Trophoblast cell (in vitro differentiated cells and primary cell): ENCODE measurements around the gene FABP3.

Experiments used
- DNase-seq, 2 donors: peaks; one replicate each; pipeline ENCODE4 v3.0.0-alpha.2; 2016
- H2AFZ ChIP-seq: 2 replicates; pipeline ENCODE4 v1.6.1; 2013; ENCODE audit warnings: low read length, moderate library complexity, mild to moderate bottlenecking; ENCODE audit not compliant: insufficient read depth, poor library complexity
- H2AK5ac ChIP-seq: 2 replicates; pipeline ENCODE4 v1.6.1; 2013; ENCODE audit warnings: mild to moderate bottlenecking, low read length
- H2BK120ac ChIP-seq: 2 replicates; pipeline ENCODE4 v1.6.1; 2013; ENCODE audit warnings: low read length, mild to moderate bottlenecking, moderate library complexity; ENCODE audit not compliant: insufficient read depth, poor library complexity
- H2BK12ac ChIP-seq: 2 replicates; pipeline ENCODE4 v1.6.1; 2013; ENCODE audit warnings: mild to moderate bottlenecking, low read length, moderate library complexity
- H2BK5ac ChIP-seq: 2 replicates; pipeline ENCODE4 v1.6.1; 2013; ENCODE audit warnings: low read length, low read depth, moderate library complexity, mild to moderate bottlenecking; ENCODE audit not compliant: poor library complexity
- H3K14ac ChIP-seq: 2 replicates; pipeline ENCODE4 v1.6.1; 2013; ENCODE audit warnings: mild to moderate bottlenecking, low read length
- H3K18ac ChIP-seq: 2 replicates; pipeline ENCODE4 v1.6.1; 2013; ENCODE audit warnings: mild to moderate bottlenecking, low read length
- H3K23ac ChIP-seq: 2 replicates; pipeline ENCODE4 v1.6.1; 2013; ENCODE audit warnings: low read length
- H3K27ac ChIP-seq: 2 replicates; pipeline ENCODE4 v1.5.1; 2013; ENCODE audit warnings: low read depth, mild to moderate bottlenecking, inconsistent platforms, low read length, moderate library complexity
- H3K27me3 ChIP-seq: 2 replicates; pipeline ENCODE4 v1.6.1; 2013; ENCODE audit warnings: inconsistent platforms, mild to moderate bottlenecking, low read length, moderate library complexity; ENCODE audit not compliant: insufficient read depth
- H3K36me3 ChIP-seq, 2 experiments: 1 replicate in 1 of 2; 2 replicates in 1 of 2; pipeline ENCODE4 v1.6.1; 2013; ENCODE audit warnings: low read length in 2 of 2, mild to moderate bottlenecking in 2 of 2, moderate library complexity in 1 of 2; ENCODE audit not compliant: insufficient read depth in 2 of 2, control insufficient read depth in 1 of 2
- H3K4ac ChIP-seq: 2 replicates; pipeline ENCODE4 v1.6.1; 2013; ENCODE audit warnings: low read depth, mild to moderate bottlenecking, low read length, moderate library complexity
- H3K4me1 ChIP-seq, 2 experiments: 1 replicate in 1 of 2; 2 replicates in 1 of 2; pipeline ENCODE4 v1.6.1; 2013; ENCODE audit warnings: low read length in 2 of 2, mild to moderate bottlenecking in 2 of 2, moderate library complexity in 1 of 2; ENCODE audit not compliant: insufficient read depth in 2 of 2, control insufficient read depth in 1 of 2
- H3K4me2 ChIP-seq: 2 replicates; pipeline ENCODE4 v1.6.1; 2013; ENCODE audit warnings: inconsistent platforms, mild to moderate bottlenecking, low read length, moderate library complexity
- H3K4me3 ChIP-seq: 2 replicates; pipeline ENCODE4 v1.5.1; 2013; ENCODE audit warnings: mild to moderate bottlenecking, low read depth, low read length, inconsistent platforms
- H3K79me1 ChIP-seq: one replicate; pipeline ENCODE4 v1.6.1; 2013; ENCODE audit warnings: low read length
- H3K79me2 ChIP-seq: 2 replicates; pipeline ENCODE4 v1.6.1; 2013; ENCODE audit warnings: low read length, mild to moderate bottlenecking; ENCODE audit not compliant: control insufficient read depth, insufficient read depth, poor library complexity
- H3K9ac ChIP-seq: 2 replicates; pipeline ENCODE4 v1.6.1; 2013; ENCODE audit warnings: mild to moderate bottlenecking, low read length
- H3K9me3 ChIP-seq: 2 replicates; pipeline ENCODE4 v1.6.1; 2013; ENCODE audit warnings: low read depth, mild to moderate bottlenecking, control low read depth, inconsistent platforms, low read length; ENCODE audit not compliant: insufficient read depth
- H4K12ac ChIP-seq: 2 replicates; pipeline ENCODE4 v1.6.1; 2013; ENCODE audit warnings: low read depth, mild to moderate bottlenecking, low read length, moderate library complexity
- H4K8ac ChIP-seq: 2 replicates; pipeline ENCODE4 v1.6.1; 2013; ENCODE audit warnings: low read depth, mild to moderate bottlenecking, low read length, moderate library complexity
- H4K91ac ChIP-seq: one replicate; pipeline ENCODE4 v1.6.1; 2013; ENCODE audit warnings: low read depth, mild to moderate bottlenecking, low read length, moderate library complexity
- WGBS: extraction: QIAGEN DNeasy Blood & Tissue Kit; methylation state at CpG from one replicate; pipeline ENCODE4 v1.1.7; 2013; ENCODE audit warnings: missing lambda C conversion rate; ENCODE audit not compliant: insufficient read length, insufficient coverage; ENCODE audit errors: extremely low coverage; 5-methylcytosine and 5-hydroxymethylcytosine counted together

FABP3 gene

GRCh38 chr1:31373897-31374486 lies 1.1 kb upstream of the FABP3 start:
- H2BK5ac ChIP-seq = no peak overlapping the region
- no CpG with 5 or more reads among the region's 11 CpGs for WGBS

GRCh38 chr1:31372751-31373055 lies 173 bp downstream of the FABP3 start:
- Histone ChIP-seq H2BK120ac (no peak overlapping the region), H3K36me3 (peaks cover 0 to 2% of the 10 kb centered on the region in 2 experiments), H3K27ac (no peak overlapping the region), H3K4ac (no peak overlapping the region), H3K14ac (no peak overlapping the region), H3K4me2 (peak overlapping the region; percentile 77), H2AK5ac (no peak overlapping the region), H3K79me2 (no peaks in the 10 kb centered on the region), H3K27me3 (no peaks in the 10 kb centered on the region), H3K9me3 (no peaks in the 10 kb centered on the region), H3K23ac (no peak overlapping the region), H3K4me3 (peak overlapping the region; percentile 54), H3K79me1 (peaks cover 3% of the 10 kb centered on the region), H3K18ac (no peak overlapping the region), H3K9ac (no peak overlapping the region), H4K91ac (no peak overlapping the region), H2BK5ac (no peak overlapping the region), H2AFZ (no peak overlapping the region), H2BK12ac (no peak overlapping the region), H4K8ac (no peak overlapping the region), H3K4me1 (peaks cover 9 to 12% of the 10 kb centered on the region in 2 experiments), H4K12ac (no peak overlapping the region)
- no CpG with 5 or more reads among the region's 10 CpGs for WGBS
- peak in 1 of 2 donors; percentile 10 for DNase-seq

More at GRCh38 chr1:31373897-31374486, 1.1 kb upstream of the FABP3 start:
- H4K91ac ChIP-seq = no peak overlapping the region
- H2BK12ac ChIP-seq = no peak overlapping the region
- H2BK120ac ChIP-seq = no peak overlapping the region
- no peak overlapping the region for H3K4ac ChIP-seq
- H3K4me2 ChIP-seq = peak overlapping the region; percentile 77
- no peaks in the 10 kb centered on the region for H3K79me2 ChIP-seq
- H3K23ac ChIP-seq = no peak overlapping the region
- no peaks in the 10 kb centered on the region for H3K27me3 ChIP-seq
- H3K18ac ChIP-seq = no peak overlapping the region
- no peak overlapping the region for H3K4me3 ChIP-seq
- peaks cover 3% of the 10 kb centered on the region for H3K79me1 ChIP-seq
- H2AFZ ChIP-seq = no peak overlapping the region
- no peak for DNase-seq
- H3K4me1 ChIP-seq = peaks cover 9 to 12% of the 10 kb centered on the region in 2 experiments
- H3K14ac ChIP-seq = no peak overlapping the region
- no peak overlapping the region for H2AK5ac ChIP-seq
- no peaks in the 10 kb centered on the region for H3K36me3 ChIP-seq
- no peaks in the 10 kb centered on the region for H3K9me3 ChIP-seq
- peak overlapping the region; percentile 18 for H3K27ac ChIP-seq
- H3K9ac ChIP-seq = no peak overlapping the region
- H4K12ac ChIP-seq = no peak overlapping the region
- H4K8ac ChIP-seq = no peak overlapping the region

DNA sequence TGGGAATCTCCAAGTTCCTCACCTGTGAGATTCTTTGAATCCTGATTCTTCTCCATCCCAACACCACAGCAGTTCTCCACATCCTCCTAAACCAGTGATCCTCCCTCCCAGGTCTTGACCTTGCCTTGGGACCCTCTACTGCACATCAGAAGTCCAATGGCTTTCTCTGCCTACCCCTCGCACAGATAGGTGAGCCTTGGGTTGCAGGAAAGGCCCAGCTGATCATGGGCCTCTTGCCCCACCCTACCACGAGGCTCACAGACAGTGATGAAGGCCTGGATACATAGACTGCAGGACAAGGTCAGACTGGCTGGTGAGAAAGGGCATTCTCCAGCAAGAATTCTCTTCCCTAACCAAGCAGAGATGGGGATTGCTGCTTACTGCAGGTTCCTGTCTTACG lies 825 bp downstream of the FABP3 start:
- peaks cover 3% of the 10 kb centered on the region for H3K79me1 ChIP-seq
- no peak overlapping the region for H3K27ac ChIP-seq
- H3K27me3 ChIP-seq = no peaks in the 10 kb centered on the region
- no peak overlapping the region for H2BK120ac ChIP-seq
- H3K79me2 ChIP-seq = no peaks in the 10 kb centered on the region
- no peaks in the 10 kb centered on the region for H3K9me3 ChIP-seq
- H4K12ac ChIP-seq = no peak overlapping the region
- H3K18ac ChIP-seq = no peak overlapping the region
- no peak overlapping the region for H3K14ac ChIP-seq
- no peak overlapping the region for H2BK12ac ChIP-seq
- no peak overlapping the region for H3K4me3 ChIP-seq
- no peak overlapping the region for H4K91ac ChIP-seq
- no peak overlapping the region for H3K23ac ChIP-seq
- H3K4me2 ChIP-seq = no peak overlapping the region
- no peak overlapping the region for H2BK5ac ChIP-seq
- DNase-seq = no peak
- peaks cover 4 to 7% of the 10 kb centered on the region in 2 experiments for H3K36me3 ChIP-seq
- no peak overlapping the region for H3K9ac ChIP-seq
- peaks cover 9 to 12% of the 10 kb centered on the region in 2 experiments for H3K4me1 ChIP-seq
- no peak overlapping the region for H4K8ac ChIP-seq
- H3K4ac ChIP-seq = no peak overlapping the region
- no peak overlapping the region for H2AK5ac ChIP-seq
- no CpG with 5 or more reads among the region's 3 CpGs for WGBS
- no peak overlapping the region for H2AFZ ChIP-seq

GRCh38 chr1:31371121-31371959 lies 1.5 kb downstream of the FABP3 start:
- Histone ChIP-seq H3K79me1 (peaks cover 3% of the 10 kb centered on the region), H3K4ac (no peak overlapping the region), H3K4me3 (no peak overlapping the region), H2BK120ac (no peak overlapping the region), H3K9ac (no peak overlapping the region), H2AFZ (no peak overlapping the region), H3K9me3 (no peaks in the 10 kb centered on the region), H3K36me3 (peaks cover 6 to 14% of the 10 kb centered on the region in 2 experiments), H3K79me2 (no peaks in the 10 kb centered on the region), H2AK5ac (no peak overlapping the region), H4K8ac (no peak overlapping the region), H3K27me3 (no peaks in the 10 kb centered on the region), H4K91ac (no peak overlapping the region), H2BK5ac (no peak overlapping the region), H3K4me1 (peaks cover 9 to 12% of the 10 kb centered on the region in 2 experiments), H3K4me2 (no peak overlapping the region), H3K27ac (no peak overlapping the region), H4K12ac (no peak overlapping the region), H3K14ac (no peak overlapping the region), H2BK12ac (no peak overlapping the region), H3K18ac (no peak overlapping the region), H3K23ac (no peak overlapping the region)
- no peak for DNase-seq
- WGBS = no CpG with 5 or more reads among the region's 10 CpGs
